Lower leg skin (tissue), 4 donors: ENCODE results near the gene TNPO2. TPM values are rescaled to one million over a fixed set of nuclear protein-coding genes. Genes with fewer than 3 reads are reported as not detected.

Experiments used
- DNase-seq, 2 donors: peaks; one replicate each; pipeline ENCODE4 v3.0.0-alpha.2; 2019; ENCODE audit warnings: low spot score in 2 of 2
- H3K4me3 ChIP-seq: fragments of 200-600 bp; sonication (generic); 2 replicates; pipeline ENCODE4 v1.5.1; 2017; ENCODE audit warnings: mild to moderate bottlenecking, low read depth; ENCODE audit not compliant: poor library complexity, severe bottlenecking
- CTCF ChIP-seq, 3 donors: fragments of 450-650 bp; IDR thresholded peaks; one replicate each; pipeline ENCODE4 v1.5.1; 2016; ENCODE audit warnings: antibody characterized with exemption in 3 of 3, mild to moderate bottlenecking in 3 of 3, moderate library complexity in 2 of 3
- POLR2A ChIP-seq, 2 donors: fragments of 450-650 bp; IDR thresholded peaks; one replicate each; pipeline ENCODE4 v1.6.1; 2016 to 2017; ENCODE audit warnings: antibody characterized with exemption in 2 of 2, mild to moderate bottlenecking in 1 of 2, moderate library complexity in 1 of 2
- WGBS, 2 donors: methylation state at CpG; one replicate each; pipeline ENCODE4 v1.1.5; 2018; 5-methylcytosine and 5-hydroxymethylcytosine counted together
- intact Hi-C: fragments of 100-400 bp; cut with DNase I; formaldehyde crosslinking; loops from one replicate; pipeline ENCODE4 v1.15.0; 2023; ENCODE audit warnings: low total_unique reads
- total RNA-seq, 4 donors: library from RNA; depleted of rRNA; stranded (reverse); fragments of >200 nt; gene quantifications; one replicate each; pipeline ENCODE4 v1.1.0, GENCODE V29; 2016

TNPO2 gene
- total RNA-seq, 4 donors from 2014 or later, result 58.3 to 160 (median 89.9) TPM

GRCh38 chr19:12665671-12666264, 58.0 kb downstream of the TNPO2 start:
- 28 to 33% methylated on average over 8 to 11 of the region's 12 CpGs for WGBS, 2 donors
- intact Hi-C loops, result no loop called here
- TF ChIP-seq POLR2A (IDR thresholded peaks at IDR 0.05) (no peak), CTCF (IDR thresholded peaks at IDR 0.05) (no peak)
- H3K4me3 ChIP-seq, result peak overlapping the region; percentile 75
- DNase-seq, result no peak

- no peak overlapping the region for H3K4me3 ChIP-seq
- intact Hi-C loops, result no loop called here
- TF ChIP-seq POLR2A (IDR thresholded peaks at IDR 0.05), result no peak
- 83 to 89% methylated on average over 10 of the region's 10 CpGs for WGBS, 2 donors
- peak in 1 of 2 donors; percentile 64 for DNase-seq
Measured at GRCh38 chr19:12665281-12665573, 58.5 kb downstream of the TNPO2 start.

GRCh38 chr19:12664406-12665280, 59.1 kb downstream of the TNPO2 start:
- H3K4me3 ChIP-seq, result no peak overlapping the region
- TF ChIP-seq POLR2A (IDR thresholded peaks at IDR 0.05), result no peak
- TF ChIP-seq CTCF (IDR thresholded peaks at IDR 0.05), result no peak
- intact Hi-C loops, result no loop called here
- WGBS, 2 donors, result 81 to 86% methylated on average over 28 of the region's 29 CpGs
- no peak for DNase-seq

GRCh38 chr19:12660980-12661379, 62.8 kb downstream of the TNPO2 start:
- 93 to 96% methylated on average over 12 of the region's 12 CpGs for WGBS, 2 donors
- no peak overlapping the region for H3K4me3 ChIP-seq
- DNase-seq, result no peak
- TF ChIP-seq CTCF (IDR thresholded peaks at IDR 0.05) (no peak), POLR2A (IDR thresholded peaks at IDR 0.05) (no peak)
- intact Hi-C loops, result no loop called here

- intact Hi-C loops, result no loop called here
- 91 to 94% methylated on average over 22 of the region's 22 CpGs for WGBS, 2 donors
- TF ChIP-seq CTCF (IDR thresholded peaks at IDR 0.05) (no peak), POLR2A (IDR thresholded peaks at IDR 0.05) (no peak)
- no peak for DNase-seq
- H3K4me3 ChIP-seq, result no peak overlapping the region
Measured at GRCh38 chr19:12657966-12658365, 65.8 kb downstream of the TNPO2 start.

GRCh38 chr19:12656899-12657571, 66.7 kb downstream of the TNPO2 start:
- H3K4me3 ChIP-seq, result no peak overlapping the region
- intact Hi-C loops, result no loop called here
- no peak for DNase-seq
- WGBS, 2 donors, result 74 to 79% methylated on average over 50 of the region's 50 CpGs
- no peak for TF ChIP-seq CTCF (IDR thresholded peaks at IDR 0.05)
